Natural killer cell (primary cell): ENCODE measurements around the gene SGF29. TPM values are rescaled to one million over a fixed set of nuclear protein-coding genes. Genes with fewer than 3 reads are reported as not detected.

Source experiments
- ATAC-seq, 3 donors: fragments of 150-1000 bp in 2 of 3; fragments of 200-7000 bp in 1 of 3; cut with Tn5 transposase; 1 replicate in 1 of 3; 2 replicates in 2 of 3; pipeline ENCODE4 v1.10.0; 2021; ENCODE audit warnings: mild to moderate bottlenecking in 2 of 3, moderate library complexity in 2 of 3
- DNase-seq, 2 donors: peaks; one replicate each; pipeline versions ENCODE4 v3.0.0 to v3.0.0-alpha.2; 2013 to 2021; ENCODE audit warnings: mixed read lengths in 1 of 2
- H3K27ac ChIP-seq: one replicate; pipeline ENCODE4 v1.5.1; 2013; ENCODE audit warnings: mild to moderate bottlenecking, low read length
- H3K27me3 ChIP-seq: one replicate; pipeline ENCODE4 v1.6.1; 2013; ENCODE audit warnings: low read length; ENCODE audit not compliant: control insufficient read depth, insufficient read depth
- H3K36me3 ChIP-seq: one replicate; pipeline ENCODE4 v1.6.1; 2013; ENCODE audit warnings: low read length; ENCODE audit not compliant: control insufficient read depth, insufficient read depth
- H3K4me1 ChIP-seq: one replicate; pipeline ENCODE4 v1.6.1; 2013; ENCODE audit warnings: low read length; ENCODE audit not compliant: control insufficient read depth, insufficient read depth
- H3K4me3 ChIP-seq: one replicate; pipeline ENCODE4 v1.5.1; 2013; ENCODE audit warnings: low read length
- H3K9me3 ChIP-seq: one replicate; pipeline ENCODE4 v1.6.1; 2013; ENCODE audit warnings: low read length; ENCODE audit not compliant: control insufficient read depth, insufficient read depth
- H3K27ac Mint-ChIP-seq, 2 donors: one replicate each; pipeline ENCODE4 v1.8.0; 2022; ENCODE audit warnings: mild to moderate bottlenecking in 2 of 2, mixed read lengths in 2 of 2, moderate library complexity in 1 of 2
- H3K27me3 Mint-ChIP-seq, 2 donors: one replicate each; pipeline ENCODE4 v1.8.0; 2022; ENCODE audit warnings: low read depth in 2 of 2, mixed read lengths in 2 of 2
- H3K36me3 Mint-ChIP-seq: one replicate; pipeline ENCODE4 v1.8.0; 2022; ENCODE audit warnings: mixed read lengths
- H3K4me1 Mint-ChIP-seq, 2 donors: one replicate each; pipeline ENCODE4 v1.8.0; 2022; ENCODE audit warnings: mixed read lengths in 2 of 2
- H3K4me3 Mint-ChIP-seq: one replicate; pipeline ENCODE4 v1.8.0; 2022; ENCODE audit warnings: mild to moderate bottlenecking, moderate library complexity, mixed read lengths
- H3K9me3 Mint-ChIP-seq, 2 donors: one replicate each; pipeline ENCODE4 v1.8.0; 2022; ENCODE audit warnings: mixed read lengths in 2 of 2
- CTCF ChIP-seq: fragments of 200-600 bp; IDR thresholded peaks from one replicate; pipeline ENCODE4 v1.8.0; 2022; ENCODE audit warnings: antibody characterized with exemption
- WGBS: methylation state at CpG from one replicate; pipeline ENCODE4 v1.1.7; 2013; ENCODE audit warnings: missing lambda C conversion rate; ENCODE audit not compliant: insufficient coverage; 5-methylcytosine and 5-hydroxymethylcytosine counted together
- intact Hi-C: fragments of 100-400 bp; cut with micrococcal nuclease; formaldehyde crosslinking; loops from one replicate; pipeline ENCODE4 v1.14.2; 2022
- total RNA-seq, 4 donors: library from RNA; stranded (reverse); fragments of 120-200 nt in 1 of 4; gene quantifications; one replicate each; pipeline versions ENCODE4 v1.2.3 to v1.2.4, GENCODE V29; 2013 to 2022

SGF29 gene
- total RNA-seq, 3 donors from 2014 or later (not counting 1 experiment from before 2014, with no cell fraction given) = 31.6 to 45.1 (median 43.1) TPM

DNA sequence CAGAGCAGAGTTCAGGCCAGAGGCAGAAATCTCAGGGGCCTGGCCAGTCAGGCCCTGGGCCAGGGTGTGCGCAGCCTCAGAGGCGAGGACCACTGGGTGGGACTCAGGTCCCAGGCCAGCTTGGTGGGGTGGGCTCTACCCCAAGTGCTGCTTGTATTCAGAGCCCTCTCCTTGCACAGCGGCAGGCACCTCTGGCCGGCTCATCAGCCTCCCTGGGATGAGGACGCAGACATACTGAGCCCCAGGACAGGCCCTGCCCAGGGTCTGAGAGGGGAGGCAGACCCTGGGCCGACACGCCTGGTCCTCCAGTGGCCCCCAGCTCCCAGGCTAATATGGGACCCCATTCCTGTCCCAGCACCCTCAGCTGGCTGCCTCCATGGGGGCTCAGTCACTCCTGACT is 39.5 kb upstream of the SGF29 start:
- Histone ChIP-seq H3K36me3 (no peaks in the 10 kb centered on the region), H3K27ac (no peak overlapping the region), H3K4me3 (no peak overlapping the region), H3K9me3 (no peaks in the 10 kb centered on the region), H3K4me1 (peaks cover 16% of the 10 kb centered on the region), H3K27me3 (no peaks in the 10 kb centered on the region)
- Mint-ChIP-seq H3K27me3 (no peaks in the 10 kb centered on the region), H3K4me3 (no peak overlapping the region), H3K9me3 (no peaks in the 10 kb centered on the region), H3K27ac (peak overlapping the region in 1 of 2 donors; percentile 51), H3K4me1 (peaks cover 5 to 12% of the 10 kb centered on the region in 2 donors), H3K36me3 (no peaks in the 10 kb centered on the region)
- intact Hi-C loops = no loop called here
- TF ChIP-seq CTCF = no peak
- 96% methylated on average over 7 of the region's 7 CpGs for whole genome bisulfite sequencing
- ATAC-seq (no peak), DNase-seq (no peak)

GRCh38 chr16:28520672-28521071 is 33.0 kb upstream of the SGF29 start:
- ATAC-seq = no peak
- TF ChIP-seq CTCF = no peak

GRCh38 chr16:28521436-28521835 is 32.3 kb upstream of the SGF29 start:
- 94% methylated on average over 6 of the region's 6 CpGs for WGBS

More at GRCh38 chr16:28520672-28521071, 33.0 kb upstream of the SGF29 start:
- Histone ChIP-seq H3K36me3 (no peaks in the 10 kb centered on the region), H3K4me1 (no peaks in the 10 kb centered on the region), H3K9me3 (no peaks in the 10 kb centered on the region), H3K27me3 (no peaks in the 10 kb centered on the region), H3K4me3 (no peak overlapping the region), H3K27ac (no peak overlapping the region)
- Mint-ChIP-seq H3K4me1 (no peaks in the 10 kb centered on the region), H3K4me3 (no peak overlapping the region), H3K27me3 (no peaks in the 10 kb centered on the region), H3K9me3 (no peaks in the 10 kb centered on the region), H3K27ac (no peak overlapping the region), H3K36me3 (no peaks in the 10 kb centered on the region)
- DNase-seq = no peak
- whole genome bisulfite sequencing = 71% methylated on average over 4 of the region's 7 CpGs
- intact Hi-C loops = no loop called here

More at GRCh38 chr16:28521436-28521835, 32.3 kb upstream of the SGF29 start:
- H3K36me3 Mint-ChIP-seq = no peaks in the 10 kb centered on the region
- Histone ChIP-seq H3K27ac (no peak overlapping the region), H3K9me3 (no peaks in the 10 kb centered on the region), H3K36me3 (no peaks in the 10 kb centered on the region), H3K4me1 (no peaks in the 10 kb centered on the region), H3K4me3 (no peak overlapping the region), H3K27me3 (no peaks in the 10 kb centered on the region)
- no peaks in the 10 kb centered on the region for H3K9me3 Mint-ChIP-seq
- H3K4me1 Mint-ChIP-seq = no peaks in the 10 kb centered on the region
- no peak for DNase-seq
- H3K27ac Mint-ChIP-seq = no peak overlapping the region
- TF ChIP-seq CTCF = no peak
- intact Hi-C loops = no loop called here
- H3K4me3 Mint-ChIP-seq = no peak overlapping the region
- ATAC-seq = no peak
- H3K27me3 Mint-ChIP-seq = no peaks in the 10 kb centered on the region
